PC-3 (cell line): Measurements from ENCODE around the gene DNM3.

Source experiments
- CTCF ChIP-seq: fragments of 300-600 bp; sonication (generic); conservative IDR thresholded peaks from 2 replicates; pipeline ENCODE4 v1.5.1; 2017; ENCODE audit warnings: antibody characterized with exemption, low read depth, mild to moderate bottlenecking, low read length
- EZH2 ChIP-seq: fragments of 300-600 bp; sonication (generic); IDR thresholded peaks from one replicate; pipeline ENCODE4 v1.6.1; 2017; ENCODE audit warnings: antibody characterized with exemption, mild to moderate bottlenecking, low read length; ENCODE audit not compliant: unreplicated experiment
- EZH2phosphoT487 ChIP-seq: fragments of 300-600 bp; sonication (generic); IDR thresholded peaks from 2 replicates; pipeline ENCODE4 v1.6.1; 2018; ENCODE audit warnings: mild to moderate bottlenecking, antibody characterized with exemption, low read length, borderline replicate concordance

GRCh38 chr1:171898941-171899340 is 57.6 kb downstream of the DNM3 start:
- TF ChIP-seq EZH2 (no peak), CTCF (no peak), EZH2phosphoT487 (no peak)
